Kidney capillary endothelial cell (primary cell): ENCODE results near the gene LAMA3.

Experiments used
- DNase-seq: peaks from one replicate; pipeline ENCODE4 v3.0.0-alpha.2; 2018; ENCODE audit warnings: low spot score

The LAMA3 gene

DNA sequence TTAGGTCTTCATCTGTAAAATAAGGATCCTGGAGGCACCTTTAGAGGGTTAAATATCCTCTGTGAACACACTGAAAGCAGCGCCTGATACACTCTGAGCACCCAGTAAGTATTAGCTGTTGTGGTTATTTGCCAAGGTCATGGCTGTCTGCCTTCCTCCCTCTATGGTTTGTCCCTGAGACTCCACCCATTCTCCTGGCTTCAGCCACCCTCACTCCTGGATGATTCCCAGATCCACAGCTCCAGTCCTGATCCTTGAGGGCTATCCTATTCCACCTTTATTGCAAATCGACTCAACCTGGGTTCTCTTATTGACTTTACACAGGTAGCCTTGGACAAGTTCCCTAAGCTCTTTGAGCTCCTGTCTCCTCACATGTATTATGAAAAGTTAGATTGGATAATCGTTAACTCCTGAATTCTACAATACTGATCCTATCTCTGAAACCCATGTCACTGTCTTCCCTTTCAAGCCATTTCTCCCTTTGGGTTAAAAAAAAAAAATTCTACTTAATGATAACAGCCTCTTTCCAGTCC lies 162.3 kb downstream of the LAMA3 start:
- DNase-seq, result no peak

- no peak for DNase-seq
Observed at GRCh38 chr18:23852236-23853045, 163.2 kb downstream of the LAMA3 start.

GRCh38 chr18:23853448-23854195 lies 164.4 kb downstream of the LAMA3 start:
- peak; percentile 73 for DNase-seq

GRCh38 chr18:23855721-23856120 lies 166.5 kb downstream of the LAMA3 start:
- DNase-seq, result no peak

- no peak for DNase-seq
Observed at GRCh38 chr18:23856466-23857163, 167.4 kb downstream of the LAMA3 start.

DNA sequence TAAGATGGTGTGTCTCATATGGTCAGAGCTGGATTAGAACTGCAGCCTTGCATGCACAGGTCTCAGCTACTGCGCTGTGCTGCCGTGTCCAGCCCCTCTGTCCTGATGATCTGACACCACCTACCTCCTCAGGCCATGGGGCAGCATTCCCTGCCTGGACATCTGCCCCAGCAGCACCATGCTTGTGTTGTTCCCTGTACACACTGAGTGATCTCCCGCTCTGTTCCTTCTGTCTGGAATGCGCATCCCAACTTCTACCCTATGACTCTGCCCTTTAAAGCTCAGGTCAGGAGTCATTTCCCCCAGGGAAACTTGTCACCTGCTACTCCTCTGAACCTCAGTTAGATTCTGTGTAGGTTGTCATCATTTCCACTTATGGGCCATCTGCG lies 167.9 kb downstream of the LAMA3 start:
- no peak for DNase-seq

GRCh38 chr18:23857756-23858155 lies 168.5 kb downstream of the LAMA3 start:
- DNase-seq, result peak; percentile 71

GRCh38 chr18:23859466-23860336 lies 170.4 kb downstream of the LAMA3 start:
- no peak for DNase-seq

GRCh38 chr18:23861326-23861725 lies 172.1 kb downstream of the LAMA3 start:
- DNase-seq, result no peak

GRCh38 chr18:23861805-23862470 lies 172.7 kb downstream of the LAMA3 start:
- peak; percentile 77 for DNase-seq

DNA sequence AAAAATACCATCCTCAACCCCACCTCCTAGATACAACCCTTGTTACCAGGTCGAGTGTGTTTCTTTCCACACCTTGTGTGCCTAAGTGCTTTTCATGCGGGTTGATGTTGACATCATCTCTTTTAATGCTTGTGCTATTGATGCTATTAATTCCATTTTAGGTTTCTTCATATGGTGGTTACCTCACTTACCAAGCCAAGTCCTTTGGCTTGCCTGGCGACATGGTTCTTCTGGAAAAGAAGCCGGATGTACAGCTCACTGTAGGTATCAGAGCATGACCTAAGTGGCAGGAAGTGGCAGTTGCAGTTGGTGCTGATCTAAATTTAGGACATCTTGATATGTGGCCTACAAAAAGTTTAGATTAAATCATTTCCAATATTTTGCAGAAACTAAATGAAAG lies 175.4 kb downstream of the LAMA3 start:
- DNase-seq, result peak; percentile 48

GRCh38 chr18:23867006-23867405 lies 177.8 kb downstream of the LAMA3 start:
- DNase-seq, result no peak

DNA sequence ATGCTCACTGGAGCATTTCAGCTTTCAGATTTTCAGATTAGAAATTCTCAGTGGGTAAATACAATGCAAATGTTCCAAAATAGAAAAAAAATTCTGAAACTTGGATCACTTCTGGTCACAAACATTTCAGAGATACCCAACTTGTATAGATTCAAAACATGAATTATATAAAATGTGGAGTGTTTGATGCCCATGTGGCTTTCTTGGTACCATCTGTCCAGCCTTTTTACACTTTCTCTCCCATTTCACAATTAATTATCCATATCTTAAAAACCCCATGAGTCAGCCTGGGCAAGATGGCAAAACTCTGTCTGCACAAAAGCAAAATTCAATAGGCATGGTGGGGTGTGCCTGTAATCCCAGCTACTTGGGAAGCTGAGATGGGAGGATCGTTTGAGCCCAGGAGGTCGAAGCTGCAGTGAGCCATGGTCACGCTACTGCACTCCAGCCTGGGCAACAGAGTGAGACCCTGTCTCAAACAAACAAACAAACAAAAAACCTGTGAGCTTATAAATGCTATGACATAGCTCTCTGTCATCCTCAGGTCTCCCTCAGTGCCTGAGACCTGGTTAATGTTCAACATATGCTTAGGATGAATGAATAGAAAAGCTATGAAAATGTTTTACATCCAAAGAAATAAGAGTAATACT lies 179.0 kb downstream of the LAMA3 start:
- no peak for DNase-seq

- DNase-seq, result no peak
Observed at GRCh38 chr18:23870676-23871380, 181.6 kb downstream of the LAMA3 start.

GRCh38 chr18:23871410-23871809 lies 182.2 kb downstream of the LAMA3 start:
- DNase-seq, result peak; percentile 47

- no peak for DNase-seq
Observed at GRCh38 chr18:23872701-23873550, 183.7 kb downstream of the LAMA3 start.

DNA sequence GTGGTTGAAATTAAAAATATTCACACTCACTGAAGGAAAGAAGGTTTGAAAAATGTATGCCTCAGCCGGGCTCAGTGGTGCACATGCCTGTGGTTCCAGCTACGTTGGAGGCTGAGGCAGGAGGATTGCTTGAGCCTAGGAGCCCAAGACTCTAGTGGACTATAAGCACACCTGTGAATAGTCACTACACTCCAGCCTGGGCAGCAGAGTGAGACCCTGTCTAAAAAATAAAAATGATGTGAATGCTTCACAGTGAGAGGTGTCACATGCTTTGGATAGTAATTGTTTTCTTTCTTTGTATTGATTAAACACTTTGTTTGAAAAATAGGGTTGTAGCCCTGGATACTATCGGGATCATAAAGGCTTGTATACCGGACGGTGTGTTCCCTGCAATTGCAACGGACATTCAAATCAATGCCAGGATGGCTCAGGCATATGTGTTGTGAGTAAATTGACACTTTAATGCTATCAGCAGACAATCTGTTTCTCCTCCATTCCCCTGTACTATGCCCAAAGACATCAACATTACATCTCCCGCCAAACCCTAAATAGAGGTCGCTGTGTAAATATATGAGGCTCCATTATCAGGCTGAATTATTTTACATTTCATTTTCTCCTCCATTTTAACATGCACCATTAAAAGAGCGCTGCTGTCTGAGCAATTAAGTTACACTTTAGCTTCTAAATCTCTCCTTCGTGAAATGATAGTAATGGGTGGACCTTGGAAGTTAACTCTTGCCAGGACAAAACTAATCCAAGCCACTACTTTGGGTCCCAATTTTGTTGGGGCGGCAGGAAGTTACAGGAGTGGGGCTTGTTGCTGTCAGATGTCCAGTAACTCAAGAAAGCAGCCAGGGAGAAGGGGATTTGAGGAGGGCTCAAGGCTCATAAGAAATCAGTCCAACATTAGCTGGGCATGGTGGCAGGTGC lies 187.0 kb downstream of the LAMA3 start:
- no peak for DNase-seq

DNA sequence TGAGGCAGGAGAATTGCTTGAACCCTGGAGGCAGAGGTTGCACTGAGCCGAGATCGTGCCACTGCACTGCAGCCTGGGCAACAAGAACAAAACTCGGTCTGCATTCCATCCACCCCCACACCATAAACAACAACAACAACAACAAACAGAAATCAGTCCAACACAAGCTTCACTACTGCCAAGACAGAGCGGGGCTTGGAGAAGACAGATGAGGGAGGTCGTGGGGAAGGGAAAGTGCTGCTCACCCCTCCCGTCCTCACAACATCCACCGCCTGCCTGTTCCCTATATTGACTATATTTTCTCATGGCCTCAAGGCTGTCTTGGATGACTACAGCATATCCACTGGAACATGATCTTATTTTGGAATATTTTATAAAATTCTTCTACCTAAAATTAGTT lies 187.7 kb downstream of the LAMA3 start:
- no peak for DNase-seq
